C4-2B (cell line): ENCODE measurements around the gene TXNL1.

Source experiments
- CTCF ChIP-seq: fragments of 450-650 bp; conservative IDR thresholded peaks from 2 replicates; pipeline ENCODE4 v1.5.1; 2017; ENCODE audit warnings: mild to moderate bottlenecking
- ZFX ChIP-seq: fragments of 450-650 bp; IDR thresholded peaks from 2 replicates; pipeline ENCODE4 v1.6.1; 2017

- TF ChIP-seq CTCF (no peak), ZFX (no peak)
Measured at GRCh38 chr18:56641714-56642337, 3.4 kb upstream of the TXNL1 start.
